Pancreas (tissue), 10 donors: ENCODE measurements around the gene ERC1. TPM values are rescaled to one million over a fixed set of nuclear protein-coding genes. Genes with fewer than 3 reads are reported as not detected.

Experiments used
- ATAC-seq, 4 donors: fragments of 200-7000 bp; cut with Tn5 transposase; one replicate each; pipeline versions ENCODE4 v1.8.0 to v1.9.1; 2020; ENCODE audit warnings: mild to moderate bottlenecking in 4 of 4, moderate library complexity in 4 of 4
- DNase-seq, 6 donors: peaks; one replicate each; pipeline ENCODE4 v3.0.0-alpha.2; 2020
- FAIRE-seq: peaks from 2 replicates; lab custom pipeline; 2012; peaks lifted over from hg19 to GRCh38; lab: Jason Lieb, UNC
- H3K27ac ChIP-seq, 4 donors: fragments of 200-600 bp; sonication (generic); 1 replicate in 3 of 4; 2 replicates in 1 of 4; pipeline versions ENCODE4 v1.5.0 to v1.8.0; 2020
- H3K27me3 ChIP-seq, 4 donors: fragments of 200-600 bp; one replicate each; pipeline ENCODE4 v1.8.0; 2021
- H3K36me3 ChIP-seq, 3 donors: fragments of 200-600 bp; sonication (generic) in 1 of 3; one replicate each; pipeline versions ENCODE4 v1.5.0 to v1.8.0; 2020 to 2021
- H3K4me1 ChIP-seq, 3 donors: fragments of 200-600 bp; one replicate each; pipeline ENCODE4 v1.8.0; 2021
- H3K4me3 ChIP-seq, 4 donors: fragments of 200-600 bp; sonication (generic) in 2 of 4; one replicate each; pipeline versions ENCODE4 v1.5.0 to v1.8.0; 2020 to 2021
- H3K9me3 ChIP-seq, 4 donors: fragments of 200-600 bp; one replicate each; pipeline ENCODE4 v1.8.0; 2021
- WGBS, 2 donors: extraction: QIAGEN DNeasy Blood & Tissue Kit; methylation state at CpG; one replicate each; pipeline ENCODE4 v1.1.7; 2013; 5-methylcytosine and 5-hydroxymethylcytosine counted together
- intact Hi-C, 3 donors: fragments of 100-400 bp; cut with DNase I; formaldehyde crosslinking; loops; one replicate each; pipeline versions ENCODE4 v1.11.1 to v1.14.2; 2022
- polyA plus RNA-seq, 2 donors: library from polyadenylated mRNA; stranded (reverse); fragments of 200-250 nt; gene quantifications; one replicate each; pipeline ENCODE4 v1.2.3, GENCODE V29; 2013
- total RNA-seq, 6 donors: library from RNA; stranded (reverse); fragmentation: NEBNext Ultra II Directional in 4 of 6; extraction: Animal tissue kit (Norgen Biotek cat#: 25700) in 4 of 6; gene quantifications; one replicate each; pipeline versions ENCODE4 v1.2.1 to v1.2.4, GENCODE V29; 2021 to 2023
- TF ChIP-seq, protein P1 (sequence below), 4 donors: fragments of 200-600 bp; sonication (generic) in 3 of 4; IDR thresholded peaks; one replicate each; pipeline versions ENCODE4 v1.5.0 to v1.8.0; 2021; ENCODE audit warnings: antibody characterized with exemption in 4 of 4
- donor health status: healthy with polysubstance abuse.
- donor health status: DM: no; HTN: no; CAD: no; lungs with moderate emphysema.
- donor health status: DM: no; HTN: no; CAD: no.
- donor health status: control.
- donor health status: control.
- donor health status: Bipolar disorder and iron deficiency.
- donor health status: DM: yes; HTN: yes; CAD: no.
- donor health status: DM: no; HTN: no; CAD: no.
- donor health status: DM: no; HTN: no; CAD: no.
- donor health status: DM: yes; HTN: yes; CAD: no.

Gene ERC1
- total and polyA plus RNA-seq, 8 donors: 4.1 to 41.4 (median 20.5) TPM

DNA sequence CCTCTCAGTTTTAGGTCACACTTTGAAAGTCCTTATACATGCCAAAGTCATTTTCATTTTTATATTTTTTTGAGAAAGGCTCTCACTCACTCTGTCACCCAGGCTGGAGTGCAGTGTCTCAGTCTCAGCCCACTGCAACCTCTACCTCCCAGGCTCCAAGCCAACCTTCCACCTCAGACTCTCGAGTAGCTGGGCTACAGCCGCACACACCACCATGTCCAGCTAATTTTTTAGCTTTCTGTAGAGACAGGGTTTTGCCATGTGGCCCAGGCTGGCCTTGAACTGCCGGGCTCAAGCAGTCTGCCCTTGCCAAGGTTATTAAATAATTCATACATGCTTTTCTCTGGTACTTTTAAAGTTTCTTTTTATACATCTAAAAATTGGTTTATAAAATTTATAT, 166.0 kb downstream of the ERC1 start:
- FAIRE-seq: no peak
- Histone ChIP-seq H3K27me3 (no peaks in the 10 kb centered on the region), H3K27ac (no peak overlapping the region), H3K4me3 (no peak overlapping the region), H3K4me1 (no peaks in the 10 kb centered on the region), H3K36me3 (no peaks in the 10 kb centered on the region), H3K9me3 (no peaks in the 10 kb centered on the region)
- ATAC-seq: no peak
- WGBS, 2 donors: 43 to 50% methylated on average over 3 of the region's 3 CpGs
- DNase-seq: no peak
- intact Hi-C loops: no loop called here
- TF ChIP-seq, protein P1, sequence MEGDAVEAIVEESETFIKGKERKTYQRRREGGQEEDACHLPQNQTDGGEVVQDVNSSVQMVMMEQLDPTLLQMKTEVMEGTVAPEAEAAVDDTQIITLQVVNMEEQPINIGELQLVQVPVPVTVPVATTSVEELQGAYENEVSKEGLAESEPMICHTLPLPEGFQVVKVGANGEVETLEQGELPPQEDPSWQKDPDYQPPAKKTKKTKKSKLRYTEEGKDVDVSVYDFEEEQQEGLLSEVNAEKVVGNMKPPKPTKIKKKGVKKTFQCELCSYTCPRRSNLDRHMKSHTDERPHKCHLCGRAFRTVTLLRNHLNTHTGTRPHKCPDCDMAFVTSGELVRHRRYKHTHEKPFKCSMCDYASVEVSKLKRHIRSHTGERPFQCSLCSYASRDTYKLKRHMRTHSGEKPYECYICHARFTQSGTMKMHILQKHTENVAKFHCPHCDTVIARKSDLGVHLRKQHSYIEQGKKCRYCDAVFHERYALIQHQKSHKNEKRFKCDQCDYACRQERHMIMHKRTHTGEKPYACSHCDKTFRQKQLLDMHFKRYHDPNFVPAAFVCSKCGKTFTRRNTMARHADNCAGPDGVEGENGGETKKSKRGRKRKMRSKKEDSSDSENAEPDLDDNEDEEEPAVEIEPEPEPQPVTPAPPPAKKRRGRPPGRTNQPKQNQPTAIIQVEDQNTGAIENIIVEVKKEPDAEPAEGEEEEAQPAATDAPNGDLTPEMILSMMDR (IDR thresholded peaks at IDR 0.05): no peak

DNA sequence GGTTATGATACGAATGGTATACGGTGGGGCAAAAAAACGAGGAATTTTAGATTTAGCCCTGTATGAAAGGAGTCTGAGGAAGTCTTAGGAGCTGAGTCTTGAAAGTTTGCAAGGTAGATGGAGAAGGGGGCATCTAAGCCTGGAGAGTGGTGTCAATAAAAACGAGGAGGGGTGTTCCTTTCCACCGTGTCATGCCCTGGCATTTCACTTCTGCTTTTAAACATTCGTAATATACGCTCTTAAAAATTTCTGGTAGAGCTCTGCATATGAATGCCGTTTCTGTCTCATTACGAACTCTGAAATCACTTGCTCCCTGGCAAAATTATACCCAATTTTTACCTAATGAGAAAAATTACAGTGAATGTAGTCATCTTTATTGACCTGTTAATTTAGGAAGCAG, 170.2 kb downstream of the ERC1 start:
- Histone ChIP-seq H3K4me1 (no peaks in the 10 kb centered on the region), H3K36me3 (no peaks in the 10 kb centered on the region), H3K27ac (no peak overlapping the region), H3K9me3 (no peaks in the 10 kb centered on the region), H3K27me3 (no peaks in the 10 kb centered on the region), H3K4me3 (no peak overlapping the region)
- intact Hi-C loops: no loop called here
- no peak for ATAC-seq
- 90 to 93% methylated on average over 9 of the region's 9 CpGs for WGBS, 2 donors
- DNase-seq: no peak
- TF ChIP-seq, protein P1 (IDR thresholded peaks at IDR 0.05): no peak
- no peak for FAIRE-seq

DNA sequence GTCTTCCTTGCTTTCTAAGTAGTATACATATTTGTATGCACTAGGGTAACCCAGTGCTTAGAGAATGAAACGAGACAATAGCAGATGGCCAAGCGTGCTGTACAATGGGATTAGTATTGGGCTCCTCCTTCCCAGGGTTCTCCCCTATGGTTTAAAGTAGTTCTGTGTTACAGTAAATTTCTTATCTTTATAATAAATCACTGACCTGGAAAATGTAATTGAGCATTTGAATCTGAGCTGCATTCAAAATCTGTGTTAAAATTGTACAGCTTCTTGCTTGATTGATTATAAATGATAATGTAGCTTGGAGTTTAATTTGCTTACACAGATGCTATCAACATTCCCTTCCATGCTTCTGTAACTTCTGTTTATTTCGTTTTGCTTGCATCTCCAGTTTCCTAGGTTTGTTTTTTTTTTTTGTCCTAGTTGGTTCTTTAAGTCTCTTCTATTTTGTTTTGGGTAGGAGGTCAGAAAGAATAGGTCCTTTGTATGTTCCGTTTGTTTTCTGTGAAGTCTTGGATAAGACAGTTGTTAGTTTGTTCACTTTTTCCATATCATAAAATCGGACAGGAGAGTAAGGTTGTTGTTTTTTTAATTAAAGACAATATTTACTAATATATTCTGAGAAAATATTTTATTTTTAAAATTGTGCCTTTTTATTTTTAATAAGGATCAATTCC, 171.2 kb downstream of the ERC1 start:
- no peaks in the 10 kb centered on the region for H3K9me3 ChIP-seq
- DNase-seq (no peak), ATAC-seq (no peak), FAIRE-seq (no peak)
- H3K4me3 ChIP-seq: no peak overlapping the region
- H3K27ac ChIP-seq: no peak overlapping the region
- intact Hi-C loops: no loop called here
- H3K36me3 ChIP-seq: no peaks in the 10 kb centered on the region
- TF ChIP-seq, protein P1 (IDR thresholded peaks at IDR 0.05): no peak
- 50 to 52% methylated on average over 5 of the region's 5 CpGs for WGBS, 2 donors
- H3K4me1 ChIP-seq: no peaks in the 10 kb centered on the region
- no peaks in the 10 kb centered on the region for H3K27me3 ChIP-seq

DNA sequence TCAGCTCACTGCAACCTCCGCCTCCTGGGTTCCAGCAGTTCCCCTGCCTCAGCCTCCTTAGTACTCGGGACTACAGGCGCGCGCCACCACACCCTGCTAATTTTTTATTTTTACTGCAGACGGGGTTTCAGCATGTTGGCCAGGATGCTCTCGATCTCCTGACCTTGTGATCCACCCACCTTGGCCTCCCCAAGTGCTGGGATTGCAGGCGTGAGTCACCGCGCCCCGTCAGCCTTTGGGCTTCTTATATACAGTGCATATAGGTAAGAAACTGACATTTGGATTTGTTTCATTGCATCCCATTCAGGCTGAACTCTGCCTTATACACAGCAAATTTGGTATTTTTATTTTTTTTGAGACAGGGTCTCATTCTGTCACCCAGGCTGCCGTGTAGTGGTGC, 176.8 kb downstream of the ERC1 start:
- ATAC-seq (no peak), FAIRE-seq (no peak), DNase-seq (no peak)
- 92 to 95% methylated on average over 12 of the region's 12 CpGs for WGBS, 2 donors
- peaks cover 0 to 6% (median 0%) of the 10 kb centered on the region in 3 donors for H3K36me3 ChIP-seq
- TF ChIP-seq, protein P1 (IDR thresholded peaks at IDR 0.05): no peak
- H3K4me3 ChIP-seq: no peak overlapping the region
- intact Hi-C loops: no loop called here
- no peaks in the 10 kb centered on the region for H3K27me3 ChIP-seq
- H3K9me3 ChIP-seq: no peaks in the 10 kb centered on the region
- no peaks in the 10 kb centered on the region for H3K4me1 ChIP-seq
- H3K27ac ChIP-seq: no peak overlapping the region

DNA sequence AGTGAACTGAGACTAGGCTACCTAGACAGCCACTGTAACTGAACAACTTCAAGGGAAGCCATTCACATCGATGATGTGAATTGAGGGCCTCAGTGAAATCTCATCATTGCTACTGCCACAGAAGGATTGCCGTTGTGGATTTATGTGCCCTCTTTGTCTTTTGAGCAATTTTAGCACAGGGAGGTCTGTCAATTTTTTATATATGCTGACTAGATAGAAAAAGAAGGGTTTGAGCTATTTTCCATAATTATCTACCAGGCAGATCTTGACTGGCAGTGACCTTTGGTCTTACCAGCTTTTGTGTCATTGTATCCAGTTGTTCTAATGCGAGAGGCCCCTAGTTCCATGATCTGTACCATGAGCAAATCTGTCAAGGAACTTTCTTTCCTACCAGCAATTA, 179.4 kb downstream of the ERC1 start:
- intact Hi-C loops: no loop called here
- TF ChIP-seq, protein P1 (IDR thresholded peaks at IDR 0.05): no peak
- ATAC-seq: no peak

More for the DNA sequence above, 179.4 kb downstream of the ERC1 start:
- WGBS, 2 donors: 90 to 97% methylated on average over 3 of the region's 3 CpGs
- Histone ChIP-seq H3K4me1 (no peaks in the 10 kb centered on the region), H3K36me3 (peaks cover 0 to 6% (median 0%) of the 10 kb centered on the region in 3 donors), H3K27me3 (no peaks in the 10 kb centered on the region), H3K4me3 (no peak overlapping the region), H3K9me3 (no peaks in the 10 kb centered on the region), H3K27ac (no peak overlapping the region)
- DNase-seq (no peak), FAIRE-seq (no peak)
